Neuronal stem cell (in vitro differentiated cells): ENCODE measurements around the gene GLTP.

Source experiments
- DNase-seq: peaks from one replicate; pipeline ENCODE4 v3.0.0-alpha.2; 2013; ENCODE audit warnings: low spot score
- H2AFZ ChIP-seq: one replicate; pipeline ENCODE4 v1.6.1; 2013; ENCODE audit warnings: mild to moderate bottlenecking, low read length, inconsistent platforms
- H2AK5ac ChIP-seq: 2 replicates; pipeline ENCODE4 v1.6.1; 2013; ENCODE audit warnings: low read depth, mild to moderate bottlenecking, inconsistent platforms, low read length, moderate library complexity, mixed read lengths
- H2BK120ac ChIP-seq: 2 replicates; pipeline ENCODE4 v1.6.1; 2013; ENCODE audit warnings: low read depth, mild to moderate bottlenecking, inconsistent platforms, low read length, moderate library complexity, mixed read lengths
- H2BK12ac ChIP-seq: one replicate; pipeline ENCODE4 v1.6.1; 2013; ENCODE audit warnings: low read length, inconsistent platforms
- H2BK15ac ChIP-seq: 2 replicates; pipeline ENCODE4 v1.6.1; 2013; ENCODE audit warnings: mild to moderate bottlenecking, low read length, inconsistent platforms, mixed read lengths
- H2BK5ac ChIP-seq: one replicate; pipeline ENCODE4 v1.6.1; 2013; ENCODE audit warnings: inconsistent platforms, mild to moderate bottlenecking, low read length, moderate library complexity
- H3K14ac ChIP-seq: one replicate; pipeline ENCODE4 v1.6.1; 2013; ENCODE audit warnings: low read length, inconsistent platforms
- H3K18ac ChIP-seq: 2 replicates; pipeline ENCODE4 v1.6.1; 2013; ENCODE audit warnings: low read length, inconsistent platforms
- H3K23ac ChIP-seq: 2 replicates; pipeline ENCODE4 v1.6.1; 2013; ENCODE audit warnings: low read depth, mild to moderate bottlenecking, mixed read lengths, low read length, inconsistent platforms; ENCODE audit not compliant: poor library complexity
- H3K27ac ChIP-seq: replicated peaks from 3 replicates; pipeline ENCODE4 v1.5.1; 2013; ENCODE audit warnings: low read length, inconsistent platforms
- H3K27me3 ChIP-seq, 3 experiments: 2 replicates each; pipeline ENCODE4 v1.6.1; 2013; ENCODE audit warnings: low read length in 3 of 3, mild to moderate bottlenecking in 2 of 3, inconsistent platforms in 1 of 3, low read depth in 1 of 3, mixed read lengths in 1 of 3, moderate library complexity in 1 of 3; ENCODE audit not compliant: control insufficient read depth in 3 of 3, insufficient read depth in 3 of 3
- H3K36me3 ChIP-seq, 2 donors: replicated peaks in 1 of 2; 2 replicates each; pipeline ENCODE4 v1.6.1; 2013; ENCODE audit warnings: low read length in 2 of 2; ENCODE audit not compliant: control insufficient read depth in 2 of 2, insufficient read depth in 2 of 2
- H3K4ac ChIP-seq: 2 replicates; pipeline ENCODE4 v1.6.1; 2013; ENCODE audit warnings: inconsistent platforms, mild to moderate bottlenecking, low read length, moderate library complexity
- H3K4me1 ChIP-seq, 2 donors: 1 replicate in 1 of 2; 2 replicates in 1 of 2; pipeline ENCODE4 v1.6.1; 2013; ENCODE audit warnings: low read length in 2 of 2, low read depth in 1 of 2; ENCODE audit not compliant: control insufficient read depth in 2 of 2, insufficient read depth in 1 of 2
- H3K4me2 ChIP-seq: one replicate; pipeline ENCODE4 v1.6.1; 2013; ENCODE audit warnings: mild to moderate bottlenecking, low read length, inconsistent platforms; ENCODE audit not compliant: insufficient read depth, poor library complexity, severe bottlenecking
- H3K4me3 ChIP-seq, 2 donors: 2 replicates each; pipeline ENCODE4 v1.5.1; 2013; ENCODE audit warnings: low read length in 2 of 2, mild to moderate bottlenecking in 2 of 2, inconsistent platforms in 1 of 2, moderate library complexity in 1 of 2
- H3K79me1 ChIP-seq: one replicate; pipeline ENCODE4 v1.6.1; 2013; ENCODE audit warnings: low read depth, mild to moderate bottlenecking, inconsistent platforms, low read length, moderate library complexity
- H3K9ac ChIP-seq: one replicate; pipeline ENCODE4 v1.6.1; 2013; ENCODE audit warnings: mild to moderate bottlenecking, low read depth, low read length, inconsistent platforms; ENCODE audit not compliant: poor library complexity
- H3K9me3 ChIP-seq, 2 donors: replicated peaks in 1 of 2; 2 replicates each; pipeline versions ENCODE3 to v1.6.1; 2013; ENCODE audit warnings: low read length in 2 of 2, mild to moderate bottlenecking in 2 of 2, inconsistent platforms in 1 of 2, low read depth in 1 of 2, mixed read lengths in 1 of 2, moderate library complexity in 1 of 2; ENCODE audit not compliant: control insufficient read depth in 2 of 2, insufficient read depth in 1 of 2
- H4K8ac ChIP-seq: one replicate; pipeline ENCODE4 v1.6.1; 2013; ENCODE audit warnings: low read depth, mild to moderate bottlenecking, inconsistent platforms, low read length, moderate library complexity
- H4K91ac ChIP-seq: one replicate; pipeline ENCODE4 v1.6.1; 2013; ENCODE audit warnings: low read length, low read depth, mild to moderate bottlenecking, inconsistent platforms; ENCODE audit not compliant: poor library complexity
- WGBS, 2 donors: extraction: QIAGEN DNeasy Blood & Tissue Kit; methylation state at CpG; one replicate each; pipeline ENCODE4 v1.1.7; 2013; ENCODE audit warnings: missing lambda C conversion rate in 2 of 2, mixed read lengths in 1 of 2; ENCODE audit not compliant: insufficient read length in 2 of 2, insufficient replicate concordance in 1 of 2; ENCODE audit errors: extremely low coverage in 2 of 2; 5-methylcytosine and 5-hydroxymethylcytosine counted together

The GLTP gene

DNA sequence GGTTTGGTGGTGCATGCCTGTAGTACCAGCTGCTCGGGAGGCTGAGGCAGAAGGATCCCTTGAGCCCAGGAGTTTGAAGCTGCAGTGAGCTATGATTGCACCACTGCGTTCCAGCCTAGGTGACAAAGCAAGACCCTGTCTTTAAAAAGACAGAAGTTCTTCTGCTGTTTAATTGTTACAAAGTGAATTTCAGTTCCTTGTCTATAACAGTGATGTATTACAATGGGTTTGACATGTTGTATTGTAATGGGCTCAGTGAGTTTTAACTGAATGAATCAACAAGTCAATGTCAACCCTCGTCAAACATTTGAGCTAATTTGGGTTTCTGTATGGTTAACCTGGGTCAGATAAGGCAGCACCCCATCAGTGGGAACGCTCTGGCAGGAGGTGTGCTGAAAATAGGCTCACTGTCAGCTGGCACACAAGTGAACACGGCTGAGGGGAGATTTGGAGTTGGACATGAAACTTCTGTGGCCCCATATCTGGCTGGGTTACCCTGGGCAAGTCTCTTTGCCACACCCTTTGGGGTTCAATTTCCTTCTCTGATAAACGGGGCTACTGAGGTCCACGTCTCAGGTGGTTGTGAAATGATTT, 33.1 kb downstream of the GLTP start:
- H2AK5ac ChIP-seq = no peak overlapping the region
- no peak overlapping the region for H2BK12ac ChIP-seq
- H3K4ac ChIP-seq = no peak overlapping the region
- no peak overlapping the region for H4K8ac ChIP-seq
- no peaks in the 10 kb centered on the region for H3K79me1 ChIP-seq
- H2BK15ac ChIP-seq = no peak overlapping the region
- peaks cover 0 to 2% of the 10 kb centered on the region in 2 donors for H3K36me3 ChIP-seq
- H2AFZ ChIP-seq = no peak overlapping the region
- H2BK5ac ChIP-seq = no peak overlapping the region
- no peaks in the 10 kb centered on the region for H3K27me3 ChIP-seq
- DNase-seq = no peak
- no peak overlapping the region for H3K4me2 ChIP-seq
- WGBS, 2 donors = no CpG with 5 or more reads among the region's 7 CpGs
- H3K23ac ChIP-seq = no peak overlapping the region
- H3K4me1 ChIP-seq = peaks cover 0 to 1% of the 10 kb centered on the region in 2 donors
- H3K4me3 ChIP-seq = no peak overlapping the region
- no peak overlapping the region for H2BK120ac ChIP-seq
- H3K14ac ChIP-seq = no peak overlapping the region
- no peak overlapping the region for H3K27ac ChIP-seq
- no peak overlapping the region for H4K91ac ChIP-seq
- H3K18ac ChIP-seq = no peak overlapping the region
- no peaks in the 10 kb centered on the region for H3K9me3 ChIP-seq
- H3K9ac ChIP-seq = no peak overlapping the region

DNA sequence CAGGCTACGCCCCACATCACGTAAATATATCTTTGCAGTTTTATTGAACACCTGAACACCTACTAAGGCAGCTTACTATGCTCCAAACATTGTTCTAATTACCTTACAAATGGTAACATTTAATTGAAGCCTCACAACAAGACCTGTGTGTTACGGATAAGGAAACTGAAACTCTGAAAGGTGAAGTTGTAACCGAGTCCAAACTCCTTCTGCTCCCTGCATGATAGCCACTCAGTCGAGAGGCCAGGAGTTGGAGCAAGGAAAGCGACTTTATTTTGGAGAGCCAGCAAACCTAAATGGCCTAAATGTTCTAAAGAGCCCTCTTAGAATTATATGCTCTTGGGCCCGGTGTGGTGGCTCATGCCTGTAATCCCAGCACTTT, 34.5 kb downstream of the GLTP start:
- WGBS, 2 donors = no CpG with 5 or more reads among the region's 7 CpGs
- no peak overlapping the region for H3K4me3 ChIP-seq

DNA sequence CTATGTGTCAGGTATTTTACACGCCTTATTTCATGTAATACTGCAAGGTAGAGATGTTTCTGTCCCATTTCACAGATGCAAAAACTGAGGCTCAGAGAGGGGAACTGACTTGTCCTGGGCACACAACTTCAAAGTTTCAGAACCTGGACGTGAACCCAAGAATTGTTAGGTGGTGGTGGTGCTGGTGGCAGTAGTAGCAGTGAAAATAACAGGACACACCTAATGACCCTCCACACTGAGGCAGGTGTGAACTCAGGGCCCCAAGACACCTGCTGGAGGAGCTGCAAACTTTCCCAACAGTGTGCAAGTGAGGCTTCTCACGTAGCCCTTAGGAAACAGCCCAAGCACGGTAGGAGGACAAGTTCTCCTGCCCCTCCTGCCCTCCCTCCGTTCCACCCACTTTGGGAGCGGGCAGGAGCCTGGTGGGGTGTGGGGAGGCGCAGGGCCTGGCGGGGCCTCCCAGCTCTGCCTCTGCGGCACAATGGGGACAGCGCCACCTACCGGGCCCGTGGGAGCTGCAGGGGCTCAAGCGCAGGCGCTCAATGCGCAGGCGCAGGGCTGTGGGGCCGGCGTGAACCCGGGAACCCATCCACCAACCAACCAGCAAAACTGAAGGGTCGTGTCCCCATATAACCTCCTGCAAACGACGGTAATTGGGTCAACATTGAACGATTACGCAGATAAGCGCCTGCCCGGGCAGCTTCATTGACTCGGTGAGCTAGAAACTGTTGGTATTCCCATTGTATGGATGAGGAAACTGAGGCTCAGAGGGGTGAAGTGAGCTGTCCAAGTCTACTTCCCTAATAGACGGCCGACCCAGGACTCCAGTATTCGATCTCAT, 35.1 kb downstream of the GLTP start:
- Histone ChIP-seq H2AK5ac (no peak overlapping the region), H3K27me3 (no peaks in the 10 kb centered on the region), H3K18ac (no peak overlapping the region), H3K79me1 (no peaks in the 10 kb centered on the region), H4K8ac (no peak overlapping the region), H3K4me2 (peak overlapping the region; percentile 45), H3K4me1 (peaks cover 3 to 8% of the 10 kb centered on the region in 2 donors), H3K4ac (no peak overlapping the region), H3K4me3 (peak overlapping the region; percentile 20 to 54), H3K27ac (no peak overlapping the region), H2BK120ac (no peak overlapping the region), H2AFZ (peak overlapping the region; percentile 87), H3K36me3 (no peaks in the 10 kb centered on the region), H3K9ac (peak overlapping the region; percentile 46), H4K91ac (no peak overlapping the region), H2BK5ac (no peak overlapping the region), H3K14ac (no peak overlapping the region), H3K23ac (no peak overlapping the region), H2BK15ac (no peak overlapping the region), H3K9me3 (no peaks in the 10 kb centered on the region), H2BK12ac (no peak overlapping the region)
- peak; percentile 81 for DNase-seq
- no CpG with 5 or more reads among the region's 30 CpGs for WGBS, 2 donors

More for the DNA sequence above, 34.5 kb downstream of the GLTP start:
- no peak overlapping the region for H4K8ac ChIP-seq
- H3K9me3 ChIP-seq = no peaks in the 10 kb centered on the region
- no peak overlapping the region for H3K14ac ChIP-seq
- no peak overlapping the region for H2BK12ac ChIP-seq
- H3K27me3 ChIP-seq = no peaks in the 10 kb centered on the region
- no peak overlapping the region for H2BK15ac ChIP-seq
- no peak overlapping the region for H3K4me2 ChIP-seq
- no peak overlapping the region for H3K23ac ChIP-seq
- H2BK120ac ChIP-seq = no peak overlapping the region
- no peak for DNase-seq
- H3K4me1 ChIP-seq = peaks cover 0 to 2% of the 10 kb centered on the region in 2 donors
- H3K36me3 ChIP-seq = no peaks in the 10 kb centered on the region
- H2BK5ac ChIP-seq = no peak overlapping the region
- no peaks in the 10 kb centered on the region for H3K79me1 ChIP-seq
- no peak overlapping the region for H2AK5ac ChIP-seq
- no peak overlapping the region for H3K18ac ChIP-seq
- no peak overlapping the region for H3K9ac ChIP-seq
- peak overlapping the region; percentile 87 for H2AFZ ChIP-seq
- no peak overlapping the region for H4K91ac ChIP-seq
- H3K27ac ChIP-seq = no peak overlapping the region
- no peak overlapping the region for H3K4ac ChIP-seq

DNA sequence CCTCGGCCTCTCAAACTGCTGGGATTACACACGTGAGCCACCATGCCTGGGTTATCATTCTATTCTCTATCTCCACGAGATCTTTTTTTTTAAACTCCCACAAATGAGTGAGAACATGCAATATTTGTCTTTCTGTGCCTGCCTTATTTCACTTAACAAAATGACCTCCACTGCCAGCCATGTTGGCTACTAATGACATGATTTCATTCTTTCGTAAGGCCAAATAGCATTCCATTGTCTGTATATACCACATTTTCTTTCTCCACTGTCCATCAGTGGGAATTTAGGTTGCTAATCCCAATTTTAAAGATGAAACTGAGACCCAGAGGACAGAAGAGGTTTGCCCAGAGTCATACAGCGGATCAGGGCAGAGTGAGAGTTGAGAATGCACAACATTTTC, 36.2 kb downstream of the GLTP start:
- no peak overlapping the region for H4K91ac ChIP-seq
- no peak for DNase-seq
- no CpG with 5 or more reads among the region's 5 CpGs for WGBS, 2 donors
- H3K18ac ChIP-seq = no peak overlapping the region
- no peaks in the 10 kb centered on the region for H3K27me3 ChIP-seq
- no peak overlapping the region for H4K8ac ChIP-seq
- no peaks in the 10 kb centered on the region for H3K36me3 ChIP-seq
- H3K4me1 ChIP-seq = peaks cover 3 to 10% of the 10 kb centered on the region in 2 donors
- no peak overlapping the region for H2AFZ ChIP-seq
- H2BK12ac ChIP-seq = no peak overlapping the region
- H3K14ac ChIP-seq = no peak overlapping the region
- H2BK15ac ChIP-seq = no peak overlapping the region
- no peak overlapping the region for H3K4me3 ChIP-seq
- no peak overlapping the region for H2AK5ac ChIP-seq
- no peak overlapping the region for H3K4me2 ChIP-seq
- H3K27ac ChIP-seq = no peak overlapping the region
- no peak overlapping the region for H2BK120ac ChIP-seq
- H3K79me1 ChIP-seq = no peaks in the 10 kb centered on the region
- no peak overlapping the region for H3K23ac ChIP-seq
- H3K4ac ChIP-seq = no peak overlapping the region
- H3K9ac ChIP-seq = no peak overlapping the region
- H3K9me3 ChIP-seq = no peaks in the 10 kb centered on the region
- no peak overlapping the region for H2BK5ac ChIP-seq
